Measurements from ENCODE around the gene TRMT10A. TPM values are rescaled to one million over a fixed set of nuclear protein-coding genes. Genes with fewer than 3 reads are reported as not detected.

TRMT10A gene, protein sequence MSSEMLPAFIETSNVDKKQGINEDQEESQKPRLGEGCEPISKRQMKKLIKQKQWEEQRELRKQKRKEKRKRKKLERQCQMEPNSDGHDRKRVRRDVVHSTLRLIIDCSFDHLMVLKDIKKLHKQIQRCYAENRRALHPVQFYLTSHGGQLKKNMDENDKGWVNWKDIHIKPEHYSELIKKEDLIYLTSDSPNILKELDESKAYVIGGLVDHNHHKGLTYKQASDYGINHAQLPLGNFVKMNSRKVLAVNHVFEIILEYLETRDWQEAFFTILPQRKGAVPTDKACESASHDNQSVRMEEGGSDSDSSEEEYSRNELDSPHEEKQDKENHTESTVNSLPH
- total RNA-seq (ENCODE audit: insufficient read depth, low replicate concordance) = 44.8 TPM

DNA sequence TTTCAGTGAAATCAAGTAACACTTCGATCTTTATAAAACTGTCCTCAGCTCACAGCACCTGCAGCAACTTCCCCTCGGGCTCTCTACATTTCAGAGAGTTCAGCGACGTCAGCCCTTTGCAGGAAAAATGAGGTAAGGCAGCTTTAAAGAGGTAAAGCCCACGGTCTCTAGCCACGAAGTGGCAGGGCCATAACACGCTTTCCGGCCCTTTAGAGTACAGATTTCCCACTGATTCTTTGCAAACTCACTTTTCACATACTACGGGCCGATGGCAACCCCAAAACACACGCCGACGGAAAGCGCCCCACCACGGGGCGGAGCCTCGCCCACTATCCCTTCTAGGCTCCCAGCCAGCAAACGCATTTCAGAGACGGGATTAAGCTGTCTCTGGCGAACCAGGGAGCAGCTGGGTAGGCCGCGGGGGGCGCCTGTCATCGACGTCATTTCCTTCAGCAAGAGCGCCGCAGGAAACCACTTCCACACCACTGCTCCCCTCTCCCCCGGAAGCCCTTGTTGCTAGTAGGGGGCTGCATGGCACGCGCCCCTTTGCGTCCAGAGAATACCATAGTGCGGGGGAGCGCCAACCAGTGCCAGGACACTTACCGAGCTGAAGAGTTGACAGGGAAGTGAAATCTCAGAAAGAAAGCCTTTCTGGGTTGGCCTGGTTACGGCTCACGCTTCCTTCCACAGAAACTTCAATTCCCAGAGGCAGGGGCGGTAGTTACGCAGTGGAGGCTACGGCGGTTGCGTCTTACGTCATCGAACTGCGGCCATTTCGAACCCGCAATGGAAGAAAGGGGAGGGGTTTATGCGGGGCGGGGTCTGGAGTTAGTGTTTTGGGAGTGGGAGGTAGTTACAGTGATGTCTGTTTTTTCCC, at the start of gene TRMT10A:
TRMT10A (minus strand) TSS at position 730 of the 877 bp plus-strand sequence. CDS start 4,701 bp downstream, outside the sequence.
- DNase-seq (ENCODE audit: low spot score) = peak; percentile 99

DNA sequence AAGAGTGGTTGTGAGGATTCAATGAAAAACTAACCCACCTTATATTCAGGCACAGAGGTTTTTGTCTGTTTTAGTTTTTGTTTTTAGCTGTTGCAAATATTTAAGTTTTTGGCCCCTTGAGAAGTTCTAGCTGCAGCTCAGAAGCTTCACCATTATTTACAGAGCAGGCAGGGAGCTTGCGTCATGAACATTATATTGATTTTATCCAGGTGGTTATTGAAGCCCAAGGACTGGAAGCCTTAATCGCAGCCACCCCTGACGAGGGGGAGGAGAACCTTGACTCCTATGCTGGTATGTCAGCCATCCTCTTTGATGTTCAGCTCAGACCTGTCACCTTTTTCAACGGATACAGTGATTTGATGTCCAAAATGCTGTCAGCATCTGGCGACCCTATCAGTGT, 48.9 kb upstream of the TRMT10A start:
- DNase-seq (ENCODE audit: low spot score) = no peak

GRCh38 chr4:99612281-99612680, 48.4 kb upstream of the TRMT10A start:
- no peak for DNase-seq (ENCODE audit: low spot score)

GRCh38 chr4:99610605-99611175, 46.9 kb upstream of the TRMT10A start:
- DNase-seq (ENCODE audit: low spot score) = no peak

DNA sequence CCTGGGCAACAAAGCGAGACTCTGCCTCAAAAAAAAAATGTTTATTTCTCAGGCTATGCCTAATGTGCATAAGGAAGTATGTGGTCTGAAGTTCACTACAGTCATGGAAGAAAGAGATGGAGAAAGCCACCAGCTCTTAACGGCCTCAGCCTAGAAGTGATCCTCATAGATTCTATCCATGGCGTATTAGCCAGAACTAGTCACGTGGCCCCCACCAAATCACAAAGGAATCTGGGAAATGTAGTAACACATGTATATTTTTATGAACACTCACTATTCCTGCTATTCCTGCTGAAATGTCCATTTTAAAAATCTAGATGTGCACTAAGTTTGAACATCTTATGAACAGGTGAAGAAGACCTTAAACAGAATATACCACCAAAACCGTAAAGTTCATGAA, 44.6 kb upstream of the TRMT10A start:
- DNase-seq (ENCODE audit: low spot score) = no peak

DNA sequence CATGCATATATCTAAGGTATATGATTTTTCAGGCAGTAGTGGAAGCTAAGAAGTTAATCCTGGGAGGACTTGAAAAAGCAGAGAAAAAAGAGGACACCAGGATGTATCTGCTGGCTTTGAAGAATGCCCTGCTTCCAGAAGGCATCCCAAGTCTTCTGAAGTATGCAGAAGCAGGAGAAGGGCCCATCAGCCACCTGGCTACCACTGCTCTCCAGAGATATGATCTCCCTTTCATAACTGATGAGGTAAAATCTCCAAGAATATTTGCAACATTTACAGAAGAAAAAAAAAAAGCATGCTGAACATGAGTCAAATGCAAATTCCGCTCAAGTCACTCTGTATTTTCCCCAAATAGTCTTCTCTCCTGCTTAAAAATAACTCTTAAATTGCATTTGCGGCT, 42.9 kb upstream of the TRMT10A start:
- DNase-seq (ENCODE audit: low spot score) = no peak

DNA sequence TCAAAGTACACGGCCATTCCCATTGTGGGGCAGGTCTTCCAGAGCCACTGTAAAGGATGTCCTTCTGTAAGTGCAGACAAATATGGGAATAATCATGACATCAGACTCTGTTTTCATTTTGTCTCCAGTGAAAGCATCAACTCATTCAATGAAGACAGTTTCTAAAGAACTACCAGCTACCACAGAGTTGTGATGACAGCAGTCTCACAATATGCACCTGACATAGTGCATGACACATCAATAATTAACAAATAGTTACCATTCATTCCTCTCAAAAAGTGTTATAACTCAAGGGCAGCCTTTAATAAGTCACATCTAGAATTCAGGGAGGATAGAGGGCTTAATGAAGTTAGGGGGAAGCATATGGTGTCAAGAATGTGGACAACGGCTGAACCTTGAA, 31.0 kb upstream of the TRMT10A start:
- no peak for DNase-seq (ENCODE audit: low spot score)

DNA sequence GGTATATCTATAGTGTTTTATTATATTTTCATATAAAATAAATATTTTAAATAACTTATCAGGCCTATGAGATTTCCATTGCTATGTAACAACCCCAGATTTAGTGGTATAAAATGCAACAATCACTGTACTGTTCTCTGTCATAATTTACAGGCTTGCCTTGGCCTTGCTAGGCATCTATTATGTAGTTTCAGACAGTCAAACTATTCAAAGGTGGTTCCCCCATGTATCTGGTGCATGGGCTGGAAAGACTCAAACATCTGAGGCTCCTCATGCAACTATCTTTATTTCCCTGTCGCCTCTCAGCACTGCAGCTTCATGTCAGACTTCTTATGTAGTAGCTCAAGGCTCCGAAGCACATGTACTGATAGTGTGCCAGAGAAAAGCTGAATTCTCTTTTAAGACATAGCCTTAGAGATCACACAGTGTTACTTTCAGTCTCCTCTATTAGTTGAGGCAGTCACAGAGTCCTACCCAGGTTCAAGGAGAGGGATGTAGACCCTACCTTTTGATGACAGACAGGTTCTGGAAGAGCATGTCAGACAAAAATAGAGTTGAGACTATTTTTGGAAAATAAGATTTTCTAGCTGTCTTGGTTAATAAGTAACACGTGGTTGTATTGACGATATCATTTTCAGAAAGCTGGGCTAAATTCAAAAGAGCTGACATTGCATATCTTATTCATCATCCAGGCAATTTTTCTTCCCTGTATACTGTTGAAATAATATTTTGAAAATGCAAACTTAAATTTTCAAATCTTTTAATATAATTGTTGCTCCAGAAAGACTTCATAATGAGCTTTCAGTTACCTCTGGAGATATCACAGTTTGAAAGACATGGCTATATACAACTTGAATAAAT, 30.2 kb upstream of the TRMT10A start:
- DNase-seq (ENCODE audit: low spot score) = no peak

DNA sequence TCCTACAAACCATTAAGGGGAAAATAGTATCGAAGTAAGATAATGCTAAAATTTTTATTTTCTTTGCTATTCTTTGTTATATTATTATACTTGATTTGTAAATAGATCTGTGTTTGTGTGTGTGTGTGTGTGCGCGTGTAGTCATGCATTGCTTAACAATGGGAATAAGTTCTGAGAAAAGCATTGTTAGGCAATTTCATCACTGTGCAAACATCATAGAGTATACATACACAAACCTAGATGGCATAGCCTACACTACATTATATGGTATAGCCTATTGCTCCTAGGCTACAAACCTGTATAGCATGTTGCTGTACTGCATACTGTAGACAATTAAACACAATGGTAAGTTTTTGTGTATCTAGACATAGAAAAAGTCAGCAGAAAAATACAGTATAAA, 27.9 kb upstream of the TRMT10A start:
- DNase-seq (ENCODE audit: low spot score) = no peak

- DNase-seq (ENCODE audit: low spot score) = no peak
Measured at GRCh38 chr4:99587803-99588202, 24.0 kb upstream of the TRMT10A start.

GRCh38 chr4:99587309-99587708, 23.5 kb upstream of the TRMT10A start:
- no peak for DNase-seq (ENCODE audit: low spot score)

DNA sequence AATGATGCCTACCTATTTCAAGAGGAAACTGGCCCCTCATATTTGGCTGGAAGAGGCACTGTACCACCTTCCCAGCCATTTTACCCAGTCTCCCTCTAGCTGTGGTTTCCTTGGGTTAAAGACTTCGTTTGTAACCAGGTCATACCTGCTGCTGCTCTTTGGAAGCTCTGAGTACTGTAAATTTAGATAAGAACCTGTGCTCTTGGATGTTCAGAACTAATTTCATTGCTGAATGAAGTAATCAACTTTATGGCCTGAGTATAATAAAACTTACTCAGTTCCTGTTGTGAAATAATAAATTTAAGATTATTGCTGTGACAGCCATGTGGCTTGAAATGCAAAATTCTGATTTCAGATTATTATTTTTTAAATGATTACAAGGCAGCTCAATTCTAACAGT, 23.0 kb upstream of the TRMT10A start:
- DNase-seq (ENCODE audit: low spot score) = no peak

- DNase-seq (ENCODE audit: low spot score) = no peak
Measured at GRCh38 chr4:99586322-99586721, 22.5 kb upstream of the TRMT10A start.

- no peak for DNase-seq (ENCODE audit: low spot score)
Measured at GRCh38 chr4:99585516-99585915, 21.7 kb upstream of the TRMT10A start.

GRCh38 chr4:99578714-99579113, 14.9 kb upstream of the TRMT10A start:
- DNase-seq (ENCODE audit: low spot score) = no peak

GRCh38 chr4:99574530-99575324, 10.9 kb upstream of the TRMT10A start, which contains the start of gene MTTP:
MTTP (plus strand) TSS chr4:99574824; CDS start chr4:99574910, 86 bp downstream.
- no peak for DNase-seq (ENCODE audit: low spot score)

- DNase-seq (ENCODE audit: low spot score) = no peak
Measured at GRCh38 chr4:99573735-99574368, 10.0 kb upstream of the TRMT10A start.

GRCh38 chr4:99572527-99573240, 8.8 kb upstream of the TRMT10A start:
- no peak for DNase-seq (ENCODE audit: low spot score)

- DNase-seq (ENCODE audit: low spot score) = no peak
Measured at GRCh38 chr4:99571883-99572282, 8.0 kb upstream of the TRMT10A start.

Data from umbilical cord (tissue), 2 donors.